Motor neuron (in vitro differentiated cells): ENCODE measurements around the gene MDM1. TPM values are rescaled to one million over a fixed set of nuclear protein-coding genes. Genes with fewer than 3 reads are reported as not detected.

Experiments used
- ATAC-seq, 8 experiments: fragments of 200-7000 bp; cut with Tn5 transposase; replicated peaks in 6 of 8; 2 replicates each; pipeline ENCODE4 v1.8.0; 2021; ENCODE audit warnings: mild to moderate bottlenecking in 8 of 8, moderate library complexity in 8 of 8
- H3K27ac ChIP-seq, 2 donors: fragments of 250-450 bp; sonication (Bioruptor Pico); 2 replicates each; pipeline ENCODE4 v1.9.0; 2021; ENCODE audit warnings: antibody characterized with exemption in 2 of 2, mild to moderate bottlenecking in 2 of 2, moderate library complexity in 1 of 2
- H3K4me1 ChIP-seq, 2 donors: fragments of 250-450 bp; sonication (Bioruptor Pico); replicated peaks in 1 of 2; 2 replicates each; pipeline ENCODE4 v1.6.1; 2021; ENCODE audit warnings: antibody characterized with exemption in 2 of 2, mild to moderate bottlenecking in 2 of 2, moderate library complexity in 1 of 2
- H3K4me3 ChIP-seq, 5 donors: fragments of 250-450 bp; sonication (Bioruptor Pico); 2 replicates each; pipeline ENCODE4 v1.9.0; 2021; ENCODE audit warnings: antibody characterized with exemption in 5 of 5, mild to moderate bottlenecking in 5 of 5, moderate library complexity in 4 of 5
- WGBS, 10 experiments: fragments of 450-650 bp; shearing (Covaris generic); methylation state at CpG; one replicate each; pipeline ENCODE4 v1.0.0; 2022; 5-methylcytosine and 5-hydroxymethylcytosine counted together
- in situ Hi-C, 9 experiments: fragments of 400-800 bp; cut with MboI; loops; one replicate each; pipeline ENCODE4 v1.15.0; 2021; ENCODE audit warnings: low sequenced_read_pairs in 9 of 9, low pct_unique_long_range_greater_than_20kb in 2 of 9; ENCODE audit not compliant: unreplicated experiment in 9 of 9
- total RNA-seq, 8 experiments: library from RNA; unstranded; fragments of 300-600 nt; gene quantifications; 2 replicates each; pipeline versions ENCODE4 v1.2.3 to v1.2.4, GENCODE V29; 2022

Gene MDM1
- total RNA-seq, 8 experiments from 2014 or later: 7.9 to 22.9 (median 12.1) TPM

GRCh38 chr12:68259318-68259940 lies 72.7 kb downstream of the MDM1 start:
- Histone ChIP-seq H3K27ac (no peak overlapping the region), H3K4me1 (no peaks in the 10 kb centered on the region), H3K4me3 (no peak overlapping the region)
- 12 to 100% (median 80%) methylated on average over 1 to 3 of the region's 3 CpGs for WGBS, 10 experiments
- ATAC-seq: no peak
- in situ Hi-C loops: no loop called here

DNA sequence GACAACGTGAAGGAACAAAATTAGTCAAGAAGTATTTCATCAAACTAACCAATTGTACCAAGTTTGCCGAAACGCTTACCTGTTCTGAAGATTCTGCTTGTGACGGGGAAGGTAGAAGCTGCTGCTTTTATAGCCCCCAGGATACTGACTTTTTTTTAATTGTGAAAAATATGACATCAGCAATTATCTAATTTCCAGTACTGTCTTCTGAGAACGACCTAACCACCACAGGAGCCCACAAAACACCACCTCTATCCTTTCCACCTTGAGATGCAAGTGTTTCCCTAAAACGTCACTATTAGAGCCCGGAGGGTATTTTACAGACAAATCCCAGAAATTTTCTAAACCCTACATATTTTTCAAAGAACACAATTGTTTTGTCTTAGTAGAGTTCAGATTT lies 78.7 kb downstream of the MDM1 start, which contains the start of gene IL22:
Gene IL22, minus strand, starts transcription at position 101 of the 400 bp plus-strand sequence. CDS start 156 bp downstream, outside the sequence.
- no peak for ATAC-seq
- Histone ChIP-seq H3K4me1 (no peaks in the 10 kb centered on the region), H3K4me3 (no peak within 1 kb of the TSS), H3K27ac (no peak within 1 kb of the TSS)
- 40 to 96% (median 73%) methylated on average over 1 to 7 of the region's 7 CpGs; no CpG with 5 or more reads in 2 of the 10 experiments for WGBS, 10 experiments
- in situ Hi-C loops: no loop called here

GRCh38 chr12:68252077-68252476 lies 80.1 kb downstream of the MDM1 start:
- no peak for ATAC-seq
- Histone ChIP-seq H3K4me1 (no peaks in the 10 kb centered on the region), H3K4me3 (no peak overlapping the region), H3K27ac (no peak overlapping the region)
- in situ Hi-C loops: no loop called here
- 60 to 100% (median 94%) methylated on average over 2 to 5 of the region's 5 CpGs; no CpG with 5 or more reads in 2 of the 10 experiments for WGBS, 10 experiments

- in situ Hi-C loops: no loop called here
- Histone ChIP-seq H3K4me3 (no peak overlapping the region), H3K27ac (no peak overlapping the region), H3K4me1 (peaks cover 0 to 3% of the 10 kb centered on the region in 2 donors)
- WGBS, 10 experiments: 25 to 100% (median 63%) methylated on average over 1 to 3 of the region's 3 CpGs; no CpG with 5 or more reads in 2 of the 10 experiments
- ATAC-seq: no peak
Observed at GRCh38 chr12:68250454-68250853, 81.7 kb downstream of the MDM1 start.

DNA sequence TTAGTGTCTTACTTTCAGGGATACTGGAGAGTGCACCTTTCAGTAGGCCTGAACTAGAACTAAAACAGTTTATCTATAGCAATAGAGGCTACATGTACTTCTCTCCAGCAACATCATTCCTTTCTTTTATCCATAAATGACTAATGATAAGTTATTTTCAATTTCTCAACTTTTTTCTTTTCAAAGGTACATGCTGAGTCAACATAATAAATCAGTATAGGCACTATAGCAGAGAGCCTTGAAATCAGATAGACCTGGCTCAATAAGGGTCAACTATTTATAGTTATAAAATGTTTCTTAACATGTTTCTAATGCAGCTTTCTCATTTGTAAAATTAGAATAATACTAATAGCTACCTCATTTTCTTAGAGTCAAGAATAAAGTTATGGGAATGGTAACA lies 84.4 kb downstream of the MDM1 start:
- in situ Hi-C loops: no loop called here
- H3K4me1 ChIP-seq: peaks cover 0 to 3% of the 10 kb centered on the region in 2 donors
- H3K27ac ChIP-seq: no peak overlapping the region
- H3K4me3 ChIP-seq: no peak overlapping the region
- ATAC-seq: no peak

DNA sequence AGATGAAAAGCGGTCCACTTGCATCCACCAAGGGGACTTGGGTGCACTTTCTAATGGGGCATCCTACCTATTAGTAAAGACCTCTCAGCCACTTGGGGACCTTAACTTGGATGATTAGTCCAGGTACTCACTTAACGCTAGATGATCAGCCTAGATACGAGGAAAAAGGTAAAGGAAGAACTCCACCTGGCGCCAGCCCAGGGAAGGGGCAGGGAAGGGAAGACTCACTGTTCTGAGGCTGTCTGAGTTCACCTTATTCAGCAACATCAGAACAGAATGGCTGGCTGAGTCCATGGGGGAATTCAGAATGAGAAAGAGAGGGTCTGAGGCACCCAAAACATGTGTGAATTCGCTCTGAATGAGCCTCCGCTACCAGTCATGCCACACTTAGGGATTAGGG lies 85.8 kb downstream of the MDM1 start:
- Histone ChIP-seq H3K4me1 (peaks cover 0 to 3% of the 10 kb centered on the region in 2 donors), H3K4me3 (no peak overlapping the region), H3K27ac (no peak overlapping the region)
- WGBS, 10 experiments: 80 to 100% (median 100%) methylated on average over 1 to 5 of the region's 6 CpGs; no CpG with 5 or more reads in 3 of the 10 experiments
- in situ Hi-C loops: no loop called here
- ATAC-seq: no peak

DNA sequence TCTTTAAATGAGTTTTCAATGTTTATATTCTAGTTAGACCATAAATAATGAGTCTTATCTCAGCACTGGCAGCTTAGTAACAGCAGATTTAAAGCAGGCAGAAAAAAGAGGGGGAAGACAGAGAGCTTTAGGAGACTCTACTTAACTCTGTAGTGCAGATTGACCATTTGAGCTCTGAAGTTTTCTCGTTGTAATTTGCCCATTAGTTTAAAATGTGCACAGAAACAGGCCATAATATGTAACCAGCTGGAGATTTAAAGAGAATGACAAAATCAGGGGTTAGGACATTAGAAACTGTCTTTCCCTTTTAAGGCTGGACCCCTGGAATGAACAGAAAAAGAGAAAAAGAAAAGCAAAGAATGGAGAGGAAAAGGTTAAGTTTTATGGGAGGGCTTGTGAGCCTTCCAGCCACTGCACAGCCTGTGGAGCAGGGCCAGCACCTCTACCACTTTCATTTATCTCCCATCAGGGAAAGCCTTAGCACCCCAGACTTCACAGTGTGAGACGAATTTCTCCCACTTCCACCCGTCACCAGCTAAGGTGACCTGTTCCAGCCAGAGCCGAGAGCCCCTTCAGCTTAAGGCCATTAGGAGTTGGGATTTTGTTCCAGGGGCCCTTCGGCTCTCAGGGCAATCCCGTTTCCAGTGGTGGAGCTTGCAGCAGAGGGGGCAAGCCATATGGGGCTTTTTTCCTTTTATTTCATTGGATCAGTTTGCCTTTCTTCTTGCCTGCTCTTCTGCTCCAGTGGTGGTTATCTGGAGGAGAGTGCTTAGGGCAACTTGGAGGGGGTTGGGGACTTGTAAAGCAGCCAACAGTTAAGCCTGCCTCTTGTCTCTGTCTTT lies 86.8 kb downstream of the MDM1 start:
- in situ Hi-C loops: no loop called here

More for the DNA sequence above, 86.8 kb downstream of the MDM1 start:
- no peak overlapping the region for H3K27ac ChIP-seq
- peak in 1 of 8 experiments; percentile 27 for ATAC-seq
- peaks cover 0 to 3% of the 10 kb centered on the region in 2 donors for H3K4me1 ChIP-seq
- 15 to 71% (median 35%) methylated on average over 1 to 6 of the region's 6 CpGs; no CpG with 5 or more reads in 1 of the 10 experiments for WGBS, 10 experiments
- no peak overlapping the region for H3K4me3 ChIP-seq

Other genes with a start within 250 kb of the MDM1 start
- under 1 TPM in 1 of 8 experiments, not detected in 7; 0.25 TPM for gene IFNG, start 172.6 kb downstream of the MDM1 start, total RNA-seq
- not detected for gene IL26, start 106.6 kb downstream of the MDM1 start, total RNA-seq
- under 1 TPM in 1 of 8 experiments, not detected in 7; 0.43 TPM for gene IL22, start 78.8 kb downstream of the MDM1 start, total RNA-seq